Ecto neural progenitor cell (in vitro differentiated cells): ENCODE results near the gene ADGRL1.
"Not testable (repeated sequence)": the region's sequence is repeated elsewhere in the genome, so short reads cannot be mapped to it uniquely, and the experiment has no call there.

ENCODE experiments used
- DNase-seq: peaks from one replicate; pipeline ENCODE4 v3.0.0-alpha.2; 2018; ENCODE audit warnings: low spot score

The ADGRL1 gene

DNA sequence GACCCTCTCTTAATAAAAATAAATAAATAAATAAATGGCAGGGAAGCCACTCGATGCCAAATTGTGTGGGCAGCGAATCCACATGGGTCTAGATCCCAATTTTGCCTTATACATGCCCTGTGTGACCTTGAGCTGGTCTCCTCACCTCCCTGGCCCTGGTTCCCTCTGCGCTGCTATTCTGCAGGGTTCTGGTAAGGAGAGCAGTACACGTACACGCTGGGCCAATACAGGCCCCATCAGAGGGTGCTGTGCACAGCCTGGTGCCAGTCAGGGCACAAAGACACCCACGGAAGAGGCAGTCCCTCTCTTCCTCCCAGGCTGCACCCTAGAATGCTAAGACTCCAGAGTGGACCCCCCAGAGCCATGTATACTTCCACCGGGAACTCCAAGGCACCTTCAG, 17.9 kb downstream of the ADGRL1 start:
- DNase-seq = not testable (repeated sequence)

DNA sequence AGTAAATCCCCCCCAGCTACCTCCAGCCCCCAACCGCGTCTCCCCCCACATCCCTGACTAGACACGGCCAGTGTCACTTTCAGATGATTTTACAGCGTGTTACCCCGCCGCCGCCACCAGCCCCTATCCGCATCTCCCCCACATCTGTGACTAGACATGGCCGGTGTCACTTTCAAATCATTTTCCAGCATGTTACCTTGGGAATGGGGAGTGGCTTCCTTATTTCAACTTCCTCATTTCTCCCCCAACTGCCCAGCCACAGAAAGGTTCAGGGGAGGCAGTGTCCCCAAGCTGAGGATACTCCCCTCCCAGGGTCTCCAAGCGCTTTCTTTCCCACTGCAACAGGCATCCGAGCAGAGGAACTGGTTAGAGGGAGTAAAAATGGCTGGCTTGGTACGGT, 18.4 kb downstream of the ADGRL1 start:
- no peak for DNase-seq

DNA sequence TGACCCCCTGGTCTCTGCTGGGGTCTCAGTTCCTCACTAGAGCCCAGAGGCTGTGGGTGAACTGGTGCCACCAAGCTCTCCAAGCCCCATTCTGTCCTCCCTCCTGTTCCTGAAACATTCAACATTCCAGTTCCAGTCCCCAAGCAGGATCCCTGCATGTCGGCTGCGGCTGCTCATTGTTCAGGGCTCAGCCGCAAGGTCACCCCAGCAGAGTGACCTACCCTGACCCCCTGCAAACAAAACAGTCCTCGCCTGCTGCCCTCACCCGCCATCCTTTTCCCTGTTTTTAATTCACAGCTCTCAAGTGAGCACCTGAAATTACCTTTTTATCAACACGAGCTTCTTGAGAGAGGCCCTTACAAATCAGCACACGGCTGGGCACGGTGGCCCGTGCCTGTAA, 19.3 kb downstream of the ADGRL1 start:
- not testable (repeated sequence) for DNase-seq

DNA sequence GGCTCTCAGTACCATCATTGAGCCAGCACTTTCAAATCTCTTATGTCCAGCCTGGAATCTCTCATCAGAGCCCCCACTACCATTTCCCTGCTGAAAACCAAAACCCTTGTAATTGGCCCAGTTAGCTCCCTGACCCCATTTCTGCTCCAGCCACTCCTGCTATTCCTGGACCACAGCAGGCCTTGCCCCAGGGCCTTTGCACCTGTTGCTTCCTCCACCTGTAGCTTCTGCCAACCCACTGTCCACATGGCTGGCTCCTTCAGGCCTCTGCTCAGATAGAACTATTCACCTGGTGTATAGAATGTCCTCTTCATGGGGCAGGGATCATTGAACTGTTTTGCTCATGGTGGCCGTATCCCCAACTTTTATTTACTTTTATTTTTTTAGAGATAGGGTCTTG, 20.3 kb downstream of the ADGRL1 start:
- DNase-seq = not testable (repeated sequence)

DNA sequence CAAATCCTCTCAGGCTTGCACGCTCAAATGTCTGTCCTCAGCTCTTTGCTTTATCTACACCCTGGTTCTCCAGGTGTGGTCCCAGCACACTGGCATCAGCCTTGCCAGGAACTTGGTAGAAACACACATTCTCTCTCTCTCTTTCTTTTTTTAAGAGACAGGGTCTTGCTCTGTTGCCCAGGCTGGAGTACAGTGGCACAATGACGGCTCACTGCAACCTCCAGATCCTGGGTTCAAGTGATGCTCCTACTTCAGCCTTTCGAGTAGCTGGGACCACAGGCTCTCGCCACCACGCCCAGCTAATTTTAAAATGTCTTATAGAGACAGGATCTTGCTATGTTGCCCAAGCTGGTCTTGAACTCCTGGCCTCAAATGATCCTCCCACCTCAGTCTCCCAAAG, 20.8 kb downstream of the ADGRL1 start:
- no peak for DNase-seq

DNA sequence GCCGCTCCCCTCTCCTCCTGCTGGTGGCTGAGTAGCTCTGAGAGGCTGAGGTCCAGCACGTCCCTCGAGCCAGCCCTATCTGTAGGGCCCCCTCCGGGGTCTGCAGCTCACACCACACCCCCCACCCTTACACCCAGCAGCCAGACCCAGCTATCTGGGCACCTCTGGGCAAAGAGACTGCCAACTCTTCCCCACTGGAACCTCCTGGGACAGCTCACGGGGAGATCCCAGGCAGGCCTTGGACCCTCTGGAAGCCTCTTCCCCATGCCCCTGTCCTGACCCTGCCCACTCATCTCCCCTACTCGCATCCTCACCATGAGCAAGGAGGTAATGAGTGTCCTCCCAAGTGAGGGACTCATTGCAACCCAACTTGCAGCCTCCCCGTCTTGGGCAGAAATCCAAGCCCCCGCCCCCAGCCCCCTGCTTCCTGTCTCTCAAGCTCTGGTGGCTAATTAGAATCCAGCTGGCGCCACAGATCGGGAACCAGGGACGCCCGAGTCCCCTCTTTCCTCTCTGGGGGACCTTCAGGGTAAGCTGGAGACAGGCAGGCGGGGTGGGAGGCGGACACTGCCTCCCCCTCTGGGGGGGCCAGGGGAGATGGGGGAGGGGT, 22.1 kb downstream of the ADGRL1 start:
- DNase-seq = no peak

DNA sequence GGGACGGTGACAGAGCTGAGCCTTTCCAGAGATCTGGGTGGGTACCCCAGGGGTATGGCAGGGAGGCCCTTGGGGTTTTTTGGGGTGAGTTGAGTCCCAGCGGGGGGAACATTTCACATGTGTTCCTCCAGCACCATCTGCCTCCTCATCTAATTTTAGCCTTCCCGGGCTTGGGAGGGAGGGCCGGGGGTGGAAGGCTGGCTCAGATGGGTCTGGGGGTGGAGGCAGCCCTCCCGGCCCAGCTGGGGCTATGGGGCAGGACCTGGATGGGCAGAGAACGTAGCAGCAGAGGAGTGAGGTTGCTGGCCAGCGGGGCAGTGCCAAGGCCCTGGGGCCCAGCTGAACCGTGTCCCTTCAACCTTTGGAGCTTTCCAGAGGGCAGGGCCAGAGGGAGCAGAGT, 23.5 kb downstream of the ADGRL1 start:
- no peak for DNase-seq

DNA sequence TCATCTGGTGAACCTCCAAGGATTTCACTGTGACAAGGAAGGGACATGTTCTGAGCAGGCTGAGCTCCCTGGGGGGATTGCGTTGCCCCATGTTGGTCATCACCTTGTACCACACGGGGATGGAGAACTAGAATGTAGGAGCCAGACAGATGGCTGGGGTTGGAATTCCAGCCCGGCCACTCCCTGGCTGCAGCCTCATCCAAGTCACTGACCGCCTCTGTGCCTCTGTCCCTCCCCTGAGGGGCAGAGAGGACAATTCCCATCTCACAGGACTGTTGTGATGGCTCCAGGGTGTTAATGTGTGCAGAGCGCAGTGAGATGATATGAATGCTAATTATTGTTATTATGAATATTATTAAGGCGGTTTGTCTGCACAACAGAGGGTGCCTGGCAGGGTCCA, 24.1 kb downstream of the ADGRL1 start:
- no peak for DNase-seq

DNA sequence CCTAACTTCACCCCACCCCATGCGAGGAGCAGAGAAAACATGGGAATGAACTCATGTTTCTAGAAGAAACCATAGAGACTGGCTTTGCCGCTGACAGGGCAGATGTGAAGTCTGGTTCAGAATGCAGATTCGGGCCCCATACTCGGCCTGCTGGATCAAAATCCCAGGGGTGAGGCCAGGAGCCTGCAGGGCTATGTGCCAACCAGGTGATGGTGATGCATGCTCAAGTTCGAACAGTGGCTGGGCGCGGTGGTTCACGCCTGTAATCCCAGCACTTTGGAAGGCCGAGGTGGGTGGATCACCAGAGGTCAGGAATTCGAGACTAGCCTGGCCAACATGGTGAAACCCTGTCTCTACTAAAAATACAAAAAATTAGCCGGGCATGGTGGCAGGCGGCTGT, 24.8 kb downstream of the ADGRL1 start:
- DNase-seq = not testable (repeated sequence)

DNA sequence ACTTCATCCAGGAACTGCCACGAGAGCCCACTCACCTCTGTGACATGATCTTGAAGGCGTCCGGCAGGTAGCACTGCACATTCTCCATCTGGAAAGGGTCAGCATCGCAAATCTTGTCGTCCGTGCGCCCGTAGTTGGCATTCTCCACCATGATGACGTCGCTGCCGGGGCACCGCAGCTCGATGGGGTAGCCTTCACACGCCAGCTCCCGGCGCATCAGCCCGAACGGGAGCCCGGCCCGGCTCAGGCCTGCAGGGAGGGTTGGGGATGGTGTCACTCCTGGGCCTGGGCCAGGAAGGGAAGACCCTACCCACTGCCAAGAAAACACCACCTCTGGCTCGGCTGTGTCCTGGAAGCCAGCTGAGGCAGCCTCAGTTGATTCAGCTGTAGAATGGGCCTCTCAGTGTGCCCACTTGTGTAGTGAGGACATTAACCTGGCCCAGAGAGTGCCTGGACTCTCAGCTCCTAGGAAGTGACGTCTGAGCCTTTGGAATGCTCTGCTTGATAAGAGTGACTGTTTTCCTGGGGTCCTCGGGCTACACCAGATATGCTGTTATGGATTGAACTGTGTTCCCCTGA, 28.4 kb downstream of the ADGRL1 start:
- DNase-seq = no peak

DNA sequence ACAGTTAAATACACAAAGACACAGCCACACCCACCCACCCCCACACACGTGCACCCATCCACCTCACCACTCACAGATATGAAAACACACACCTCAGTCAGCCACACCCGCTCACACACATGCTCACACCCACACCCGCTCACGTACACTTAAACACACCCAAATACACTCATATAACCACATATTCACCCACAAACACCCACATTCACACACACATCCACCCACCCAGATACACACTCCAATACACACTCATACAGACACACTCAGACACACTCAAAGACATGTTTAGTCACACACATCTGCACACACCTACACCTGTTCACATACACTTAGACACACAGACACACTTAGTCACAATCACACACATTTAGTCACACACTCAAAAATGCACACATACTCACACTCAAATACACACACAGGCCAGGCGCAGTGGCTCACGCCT, 30.6 kb downstream of the ADGRL1 start:
- DNase-seq = no peak

DNA sequence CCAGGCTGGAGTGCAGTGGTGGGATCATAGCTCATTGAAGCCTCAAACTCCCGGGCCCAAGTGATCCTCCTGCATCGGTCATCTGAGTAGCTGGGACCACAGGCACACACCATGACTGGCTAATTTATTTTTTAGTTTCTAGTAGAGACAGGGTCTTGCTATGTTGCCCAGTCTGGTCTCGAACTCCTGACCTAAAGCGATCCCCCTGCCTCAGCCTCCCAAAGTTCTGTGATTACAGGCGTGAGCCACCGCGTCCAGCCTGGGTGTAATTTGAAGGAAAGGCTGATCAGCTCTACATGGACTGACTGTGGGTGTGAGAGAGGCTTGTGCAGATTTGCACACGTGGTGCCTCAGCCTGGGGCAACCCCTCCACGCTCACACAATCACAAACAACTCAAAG, 31.1 kb downstream of the ADGRL1 start:
- no peak for DNase-seq

DNA sequence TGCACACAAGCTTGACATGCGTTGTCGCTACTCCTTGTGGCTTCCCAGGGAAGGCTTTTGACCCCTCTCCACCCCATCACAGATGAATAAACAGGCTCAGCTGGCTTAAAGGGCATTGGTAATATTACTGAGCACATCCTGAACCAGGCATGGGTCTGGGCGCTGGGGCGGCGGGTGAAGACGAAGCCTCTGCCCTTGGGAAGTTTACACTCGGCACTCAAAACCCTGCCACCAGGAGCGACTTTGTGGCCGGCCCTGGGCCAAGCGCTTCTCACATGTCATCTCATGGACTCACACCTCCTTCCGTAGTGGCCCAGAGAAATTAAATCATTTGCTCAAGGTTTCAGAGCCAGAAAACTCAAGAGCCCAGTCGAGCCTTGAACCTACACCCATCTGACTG, 37.0 kb downstream of the ADGRL1 start:
- DNase-seq = no peak

DNA sequence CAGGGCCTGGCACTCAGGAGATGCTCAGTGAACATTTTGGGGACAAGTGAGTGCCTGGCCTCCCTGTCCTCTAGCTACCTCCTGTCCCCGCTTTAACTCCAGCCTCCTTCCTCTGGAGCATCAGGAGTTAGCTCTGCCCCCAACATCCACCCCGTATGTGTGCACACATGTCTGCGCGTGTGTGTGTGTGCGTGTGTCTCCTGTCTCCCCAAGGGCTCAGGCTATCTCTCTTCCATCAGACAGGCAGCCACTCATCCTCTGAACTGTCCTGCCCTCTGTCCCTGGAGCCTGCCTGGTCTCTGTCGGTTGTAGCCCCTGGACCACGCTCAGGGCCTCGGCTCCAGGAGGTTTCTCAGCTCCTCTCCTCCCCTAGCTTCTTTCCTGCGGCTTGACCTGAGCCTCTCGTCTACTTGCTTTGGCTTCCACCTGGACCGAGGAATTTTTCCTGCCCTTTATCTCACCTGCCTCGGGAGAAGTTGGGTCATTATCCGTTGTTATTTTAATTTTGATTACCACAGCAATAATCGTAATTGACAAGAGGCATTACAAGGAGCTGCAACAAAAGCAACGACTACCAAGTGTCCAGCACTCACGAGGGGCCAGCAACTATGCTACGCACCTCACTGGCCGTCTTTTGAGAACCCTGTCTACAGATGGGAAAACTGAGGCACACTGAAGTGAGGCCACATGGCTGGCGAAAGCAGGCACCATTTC, 37.6 kb downstream of the ADGRL1 start:
- DNase-seq = no peak

DNA sequence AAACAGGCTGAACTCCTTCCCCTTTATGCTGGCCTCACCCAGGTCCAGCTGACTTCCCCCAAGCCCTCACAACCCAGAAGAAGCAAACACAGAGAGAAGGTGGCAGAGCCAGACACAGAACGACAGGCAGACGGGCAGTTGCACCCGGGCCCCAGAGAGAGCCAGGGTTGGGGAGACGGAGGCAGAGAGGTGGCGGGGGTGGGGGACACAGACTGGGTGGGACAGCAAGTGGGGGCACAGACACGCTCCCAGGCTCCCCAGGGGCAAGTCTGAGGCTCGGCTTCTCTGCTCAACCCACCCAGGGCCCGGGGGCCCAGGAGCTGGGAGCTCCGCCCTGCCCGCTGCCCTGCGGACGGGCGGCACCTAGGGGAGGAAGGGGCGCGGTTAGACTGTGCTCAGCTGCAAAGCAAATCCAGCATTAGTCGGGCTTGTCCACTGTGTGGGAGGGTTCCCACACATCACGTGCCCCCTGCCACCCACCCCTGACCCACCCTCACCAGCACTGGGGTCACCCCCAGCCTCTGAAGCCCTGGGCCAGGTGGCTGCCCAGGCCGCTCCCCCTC, 38.3 kb downstream of the ADGRL1 start:
- DNase-seq = no peak

DNA sequence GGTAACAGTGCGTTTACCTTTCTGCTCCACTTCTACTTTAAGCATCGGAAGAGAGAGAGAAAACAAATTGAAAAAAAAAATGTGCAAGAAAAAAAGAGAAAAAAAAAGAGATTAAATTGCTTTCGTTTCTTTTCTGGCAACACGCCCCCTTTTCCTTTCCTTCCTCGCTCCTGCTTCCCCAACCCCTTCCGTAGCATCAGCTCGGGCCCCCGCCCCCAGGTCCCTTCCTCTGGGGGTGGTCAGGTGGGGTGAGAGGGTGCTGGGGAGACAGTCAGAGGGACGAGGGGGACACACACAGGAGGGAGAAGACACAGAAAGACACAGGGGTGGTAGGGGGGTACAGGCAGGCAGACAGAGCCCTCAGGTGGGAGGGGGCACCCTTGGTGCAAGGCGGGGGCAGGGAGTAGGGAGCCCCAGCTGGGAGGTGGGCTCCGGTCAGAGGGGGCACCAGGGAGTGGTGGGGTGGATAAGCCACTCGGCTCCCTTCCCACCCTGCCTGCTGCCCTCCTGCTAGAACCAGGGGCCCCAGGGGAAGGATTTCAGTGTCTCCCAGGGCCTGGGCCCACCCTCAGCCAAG, 38.9 kb downstream of the ADGRL1 start:
- no peak for DNase-seq

DNA sequence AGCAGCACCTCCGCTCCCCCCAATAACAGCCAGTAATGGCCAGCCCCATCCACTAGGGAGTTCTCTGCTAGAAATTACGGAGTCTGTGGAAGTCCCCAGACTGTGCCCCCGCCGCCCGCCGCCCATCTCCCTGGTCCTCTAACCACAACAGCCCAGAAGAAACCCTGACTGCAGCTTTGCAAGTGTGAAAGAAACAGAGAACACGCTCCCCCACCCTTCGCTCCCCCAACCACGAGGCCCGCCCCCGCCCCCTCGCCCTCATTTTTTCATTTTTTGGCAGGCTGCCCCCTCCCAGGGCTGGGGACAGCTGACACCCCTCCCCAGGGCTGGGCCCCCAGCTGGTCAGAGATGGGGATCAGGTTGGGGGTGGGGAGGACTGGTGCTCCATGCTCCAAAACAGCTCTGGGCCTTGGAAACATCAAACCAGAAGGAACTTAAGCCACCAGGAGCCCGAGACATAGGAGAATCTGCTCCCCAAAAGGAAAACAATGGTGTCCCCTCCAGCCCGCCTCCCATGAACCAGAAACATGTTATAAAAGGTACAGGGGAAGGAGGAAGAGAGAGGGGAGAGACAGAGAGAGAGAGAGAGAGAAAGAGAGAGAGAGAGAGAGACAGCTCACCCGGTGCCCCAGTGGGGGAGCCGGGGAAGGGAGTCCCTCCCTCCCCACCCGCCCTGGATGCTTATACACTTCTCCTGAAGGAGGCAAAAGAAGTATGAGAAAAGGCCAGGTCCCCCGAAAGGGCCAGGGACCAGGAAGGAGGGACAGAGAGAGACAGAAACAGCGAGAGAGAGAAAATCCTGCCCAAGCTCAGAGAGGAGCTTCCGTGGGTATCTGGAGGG, 39.8 kb downstream of the ADGRL1 start:
- DNase-seq = no peak

DNA sequence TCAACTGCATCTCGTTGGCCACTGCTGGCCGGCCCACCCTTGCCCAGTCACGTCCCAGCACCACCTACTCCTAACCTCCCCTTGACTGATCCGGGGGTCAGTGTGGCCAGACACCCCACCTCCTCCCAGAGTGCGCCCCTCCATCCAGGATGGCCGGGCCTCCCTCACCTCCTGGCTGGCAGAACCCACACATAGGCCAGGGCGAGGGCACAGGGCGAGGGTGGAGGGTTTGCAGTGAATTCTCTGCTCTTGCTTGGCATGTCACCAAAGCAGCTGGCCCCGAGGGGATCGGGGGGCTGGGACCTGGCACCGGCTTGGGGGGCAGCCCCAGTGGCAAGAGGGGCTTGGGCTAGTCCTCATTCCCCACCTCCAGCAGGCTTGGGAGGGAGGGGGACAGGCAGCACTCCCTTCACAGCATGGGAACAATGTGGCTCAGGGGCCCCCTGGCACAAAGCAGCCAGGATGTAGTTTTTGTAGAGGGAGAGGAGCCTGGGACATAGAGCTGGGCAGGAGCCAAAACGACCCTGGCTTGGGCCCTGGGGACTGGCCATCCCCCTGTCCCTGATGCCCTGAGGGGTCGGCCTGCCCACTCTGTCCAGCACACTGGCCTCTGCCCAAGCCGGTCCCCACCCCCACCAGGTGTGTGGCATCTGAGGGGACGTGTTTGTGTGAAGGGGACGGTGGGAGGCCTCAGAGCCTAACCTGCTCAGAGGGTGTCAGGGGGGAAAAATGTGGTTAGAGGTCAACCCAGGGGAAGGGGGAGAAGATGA, 41.1 kb downstream of the ADGRL1 start:
- DNase-seq = no peak

DNA sequence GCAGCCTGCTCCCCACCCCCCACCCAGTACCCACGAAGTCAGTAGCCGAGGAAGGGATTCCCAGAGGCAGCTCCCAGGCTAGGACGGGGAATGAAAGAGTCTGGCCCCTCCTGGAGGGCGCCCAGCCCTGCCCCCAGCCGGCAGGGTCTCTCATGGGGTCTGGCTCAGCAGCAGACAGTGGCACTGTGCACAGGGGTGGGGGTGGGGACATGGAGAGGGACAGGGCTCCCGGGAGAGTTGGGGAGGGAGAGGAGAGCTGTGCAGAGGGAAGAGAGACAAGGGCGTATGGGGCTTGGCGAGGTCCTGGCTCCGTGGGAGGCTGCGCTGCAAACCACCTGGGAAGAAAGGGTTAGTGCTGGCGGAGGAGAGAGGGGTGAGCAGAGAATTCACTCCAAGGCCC, 41.9 kb downstream of the ADGRL1 start:
- no peak for DNase-seq

DNA sequence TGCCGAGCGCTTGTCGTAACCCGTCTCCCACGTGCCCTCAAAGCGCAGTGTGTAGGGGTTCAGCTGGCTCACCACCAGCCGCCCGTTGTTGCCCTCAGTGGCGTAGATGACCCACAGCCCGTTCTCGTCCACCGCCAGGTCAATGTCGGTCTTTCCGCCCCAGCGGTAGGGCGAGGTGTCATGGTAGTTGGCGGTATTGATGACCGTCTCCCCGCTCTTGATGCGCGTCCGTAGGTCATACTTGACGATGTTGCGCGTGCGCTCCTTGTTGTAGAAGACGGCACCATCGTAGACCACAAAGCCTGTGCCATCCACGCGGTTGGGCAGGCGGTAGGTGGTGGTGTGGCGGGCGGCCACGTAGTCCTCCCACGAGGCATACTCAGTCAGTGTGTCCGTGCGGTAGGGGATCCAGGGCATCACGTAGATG, 43.1 kb downstream of the ADGRL1 start:
- DNase-seq = no peak

DNA sequence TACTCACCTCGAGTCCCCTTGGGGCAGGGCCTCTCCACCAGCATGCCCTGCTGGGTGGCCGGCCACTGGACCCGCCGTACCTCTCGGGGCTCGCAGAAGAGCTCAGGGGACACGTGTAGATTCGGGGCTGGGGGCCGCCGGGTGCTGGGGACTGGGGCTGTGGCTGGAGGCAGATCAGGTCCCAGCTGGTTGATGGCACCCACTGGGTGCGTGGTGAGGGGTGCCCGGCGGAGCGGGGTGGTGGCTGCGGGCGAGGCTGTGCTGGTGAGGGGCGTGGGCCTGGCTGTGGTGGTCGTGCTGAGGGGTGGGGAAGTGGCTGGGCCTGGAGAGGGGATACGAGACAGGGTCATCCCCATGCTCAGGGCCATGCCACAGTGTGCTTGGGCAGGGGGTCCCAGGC, 44.7 kb downstream of the ADGRL1 start:
- DNase-seq = no peak
